T-helper 17 cell (primary cell): ENCODE results near the gene TPD52L2. TPM values are rescaled to one million over a fixed set of nuclear protein-coding genes. Genes with fewer than 3 reads are reported as not detected.

Source experiments
- ATAC-seq: fragments of 150-1000 bp; cut with Tn5 transposase; 2 replicates; pipeline ENCODE4 v1.10.0; 2021; ENCODE audit warnings: mild to moderate bottlenecking, moderate library complexity
- DNase-seq, 3 donors: peaks; one replicate each; pipeline versions ENCODE4 v3.0.0 to v3.0.0-alpha.2; 2020 to 2021
- H3K9me3 ChIP-seq: one replicate; pipeline ENCODE4 v1.7.0; 2013; ENCODE audit warnings: low read length, mild to moderate bottlenecking; ENCODE audit not compliant: control insufficient read depth, poor library complexity, severe bottlenecking
- H3K27ac Mint-ChIP-seq: one replicate; pipeline ENCODE4 v1.8.0; 2022; ENCODE audit warnings: mild to moderate bottlenecking, moderate library complexity, mixed read lengths
- H3K27me3 Mint-ChIP-seq: one replicate; pipeline ENCODE4 v1.8.0; 2022; ENCODE audit warnings: mixed read lengths
- H3K36me3 Mint-ChIP-seq: one replicate; pipeline ENCODE4 v1.8.0; 2022; ENCODE audit warnings: low read depth, mixed read lengths
- H3K4me1 Mint-ChIP-seq: one replicate; pipeline ENCODE4 v1.8.0; 2022; ENCODE audit warnings: mild to moderate bottlenecking, mixed read lengths
- H3K4me3 Mint-ChIP-seq: one replicate; pipeline ENCODE4 v1.8.0; 2022; ENCODE audit warnings: mild to moderate bottlenecking, moderate library complexity, mixed read lengths
- total RNA-seq, 4 donors: library from RNA in 2 of 4; stranded (reverse) in 2 of 4; gene quantifications; one replicate each; pipeline ENCODE4 v1.2.3 and lab custom pipeline; 2022 to 2026

Gene TPD52L2
- total RNA-seq, 2 donors from 2014 or later = 26.9 to 29.9 TPM

DNA sequence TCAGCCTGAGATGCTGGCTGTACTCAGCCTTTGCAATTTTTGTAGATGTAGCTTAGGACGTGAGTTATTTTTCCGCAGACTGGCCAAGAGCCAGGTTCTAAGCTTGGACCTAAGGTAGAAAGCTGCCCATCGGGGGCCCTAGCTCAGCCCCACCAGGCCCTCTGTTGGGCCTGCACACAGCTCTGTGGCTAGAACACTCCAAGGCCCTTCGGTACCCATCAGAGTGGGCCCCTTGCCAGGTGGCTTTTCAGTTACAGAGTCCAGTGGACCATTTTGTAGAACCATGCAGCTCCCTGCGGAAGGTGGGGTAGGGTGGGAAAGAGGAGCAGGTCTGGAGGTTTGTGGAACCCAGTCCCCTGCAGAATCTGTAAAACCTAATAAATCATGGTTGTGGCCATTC, 68.6 kb downstream of the TPD52L2 start:
- ATAC-seq (no peak), DNase-seq (no peak)
- no peaks in the 10 kb centered on the region for H3K27me3 Mint-ChIP-seq
- no peak overlapping the region for H3K4me3 Mint-ChIP-seq
- H3K4me1 Mint-ChIP-seq = peaks cover 12% of the 10 kb centered on the region
- H3K36me3 Mint-ChIP-seq = no peaks in the 10 kb centered on the region
- H3K9me3 ChIP-seq = no peaks in the 10 kb centered on the region
- no peak overlapping the region for H3K27ac Mint-ChIP-seq

GRCh38 chr20:63934271-63935068, 69.4 kb downstream of the TPD52L2 start:
- H3K36me3 Mint-ChIP-seq = no peaks in the 10 kb centered on the region
- DNase-seq (no peak), ATAC-seq (no peak)
- H3K27ac Mint-ChIP-seq = peak overlapping the region; percentile 39
- no peaks in the 10 kb centered on the region for H3K9me3 ChIP-seq
- H3K4me3 Mint-ChIP-seq = no peak overlapping the region
- H3K27me3 Mint-ChIP-seq = no peaks in the 10 kb centered on the region
- peaks cover 12% of the 10 kb centered on the region for H3K4me1 Mint-ChIP-seq

DNA sequence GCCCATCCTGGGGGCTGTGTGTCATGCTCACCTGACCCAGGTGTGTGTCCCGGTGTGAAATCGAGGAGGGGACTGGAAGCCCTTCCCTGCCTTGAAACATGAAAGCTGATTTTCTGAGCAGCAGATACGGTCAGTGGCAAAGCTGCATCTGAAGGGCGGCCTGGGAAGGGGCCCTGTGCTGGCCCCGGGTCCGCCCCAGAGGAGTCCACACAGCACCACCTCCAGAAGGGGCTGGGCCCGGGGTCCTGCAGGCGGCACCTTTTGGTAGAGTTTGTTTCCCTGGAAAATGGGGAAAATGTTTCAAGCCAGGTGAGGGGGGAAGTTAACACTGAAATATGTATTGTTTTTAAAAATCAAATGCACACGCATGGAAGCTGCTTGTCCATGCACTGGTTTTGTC, 70.4 kb downstream of the TPD52L2 start:
- Mint-ChIP-seq H3K36me3 (no peaks in the 10 kb centered on the region), H3K27me3 (no peaks in the 10 kb centered on the region), H3K4me1 (peaks cover 12% of the 10 kb centered on the region), H3K4me3 (no peak overlapping the region), H3K27ac (no peak overlapping the region)
- ATAC-seq (no peak), DNase-seq (no peak)
- H3K9me3 ChIP-seq = no peaks in the 10 kb centered on the region

GRCh38 chr20:63937596-63937995, 72.5 kb downstream of the TPD52L2 start:
- Mint-ChIP-seq H3K4me1 (peaks cover 17% of the 10 kb centered on the region), H3K27ac (no peak overlapping the region), H3K4me3 (no peak overlapping the region), H3K27me3 (no peaks in the 10 kb centered on the region), H3K36me3 (peaks cover 2% of the 10 kb centered on the region)
- ATAC-seq = no peak
- H3K9me3 ChIP-seq = no peaks in the 10 kb centered on the region
- no peak for DNase-seq

- ATAC-seq (no peak), DNase-seq (no peak)
- Mint-ChIP-seq H3K36me3 (peaks cover 2% of the 10 kb centered on the region), H3K4me3 (no peak overlapping the region), H3K4me1 (peaks cover 15% of the 10 kb centered on the region), H3K27ac (no peak overlapping the region), H3K27me3 (no peaks in the 10 kb centered on the region)
- H3K9me3 ChIP-seq = no peaks in the 10 kb centered on the region
These were observed 74.2 kb downstream of the TPD52L2 start for GRCh38 chr20:63939061-63939935.

- ATAC-seq (no peak), DNase-seq (no peak)
- peaks cover 2% of the 10 kb centered on the region for H3K36me3 Mint-ChIP-seq
- H3K27me3 Mint-ChIP-seq = no peaks in the 10 kb centered on the region
- no peak overlapping the region for H3K4me3 Mint-ChIP-seq
- H3K4me1 Mint-ChIP-seq = peaks cover 8% of the 10 kb centered on the region
- no peak overlapping the region for H3K27ac Mint-ChIP-seq
- H3K9me3 ChIP-seq = no peaks in the 10 kb centered on the region
These were observed 75.0 kb downstream of the TPD52L2 start for GRCh38 chr20:63940071-63940471.

- H3K9me3 ChIP-seq = no peaks in the 10 kb centered on the region
- Mint-ChIP-seq H3K36me3 (peaks cover 2% of the 10 kb centered on the region), H3K27ac (no peak overlapping the region), H3K4me3 (peak overlapping the region; percentile 12), H3K27me3 (no peaks in the 10 kb centered on the region), H3K4me1 (peaks cover 7% of the 10 kb centered on the region)
- ATAC-seq (no peak), DNase-seq (no peak)
These were observed 75.6 kb downstream of the TPD52L2 start for GRCh38 chr20:63940472-63941266.

Other genes starting within 250 kb of the TPD52L2 start
- 10 to 100 TPM; 17.3 to 21.0 TPM for gene GMEB2, start 238.2 kb upstream of the TPD52L2 start, total RNA-seq
- 10 to 100 TPM; 51.0 to 67.4 TPM for gene STMN3, start 211.8 kb upstream of the TPD52L2 start, total RNA-seq
- gene RTEL1, start 207.0 kb upstream of the TPD52L2 start, total RNA-seq = 10 to 100 TPM; 30.7 to 35.0 TPM
- gene TNFRSF6B, start 168.6 kb upstream of the TPD52L2 start, total RNA-seq = not detected
- gene ARFRP1, start 157.3 kb upstream of the TPD52L2 start, total RNA-seq = 10 to 100 TPM; 44.0 to 53.2 TPM
- gene ZGPAT, start 157.2 kb upstream of the TPD52L2 start, total RNA-seq = 10 to 100 TPM; 35.0 to 39.8 TPM
- gene LIME1, start 128.6 kb upstream of the TPD52L2 start, total RNA-seq = 100 to 1,000 TPM; 156 to 179 TPM
- 100 to 1,000 TPM in 1 of 2 donors, 10 to 100 TPM in 1; 98.1 to 103 TPM for gene SLC2A4RG, start 125.5 kb upstream of the TPD52L2 start, total RNA-seq
- gene ZBTB46, start 34.0 kb upstream of the TPD52L2 start, total RNA-seq = under 1 TPM; 0.21 to 0.72 TPM
- not detected for gene ABHD16B, start 3.8 kb upstream of the TPD52L2 start, total RNA-seq
- gene DNAJC5, start 29.9 kb downstream of the TPD52L2 start, total RNA-seq = 10 to 100 TPM; 35.7 to 39.0 TPM
- gene UCKL1, start 91.1 kb downstream of the TPD52L2 start, total RNA-seq = 10 to 100 TPM; 41.6 to 42.5 TPM
- gene ZNF512B, start 104.7 kb downstream of the TPD52L2 start, total RNA-seq = 10 to 100 TPM; 17.9 to 18.8 TPM
- gene SAMD10, start 114.4 kb downstream of the TPD52L2 start, total RNA-seq = 10 to 100 TPM; 17.2 to 20.2 TPM
- 10 to 100 TPM; 63.8 to 64.9 TPM for gene PRPF6, start 115.9 kb downstream of the TPD52L2 start, total RNA-seq
- 10 to 100 TPM in 1 of 2 donors, 1 to 10 TPM in 1; 7.8 to 10.4 TPM for gene C20orf204, start 170.9 kb downstream of the TPD52L2 start, total RNA-seq
- gene SOX18, start 184.4 kb downstream of the TPD52L2 start, total RNA-seq = not detected
- gene TCEA2, start 197.9 kb downstream of the TPD52L2 start, total RNA-seq = 10 to 100 TPM; 20.0 to 21.0 TPM
- 10 to 100 TPM; 42.8 to 50.9 TPM for gene RGS19, start 214.2 kb downstream of the TPD52L2 start, total RNA-seq
- gene OPRL1, start 214.8 kb downstream of the TPD52L2 start, total RNA-seq = 1 to 10 TPM; 1.4 to 2.7 TPM
- not detected for gene LKAAEAR1, start 219.1 kb downstream of the TPD52L2 start, total RNA-seq
- not detected for gene NPBWR2, start 242.3 kb downstream of the TPD52L2 start, total RNA-seq